Ishikawa (cell line): ENCODE results near the gene GALNT2.

Experiments
- CEBPB ChIP-seq: IDR thresholded peaks from 2 replicates; pipeline ENCODE4 v1.6.1; 2012
- CREB1 ChIP-seq: IDR thresholded peaks from 2 replicates; pipeline ENCODE4 v1.6.1; 2012; ENCODE audit warnings: low read depth
- EGR1 ChIP-seq: IDR thresholded peaks from 2 replicates; pipeline ENCODE4 v1.6.1; 2012
- EP300 ChIP-seq: IDR thresholded peaks from 2 replicates; pipeline ENCODE4 v1.6.1; 2012; ENCODE audit warnings: borderline replicate concordance
- FOXM1 ChIP-seq: IDR thresholded peaks from 2 replicates; pipeline ENCODE4 v1.6.1; 2012; ENCODE audit warnings: low read depth, borderline replicate concordance
- NFIC ChIP-seq: IDR thresholded peaks from 2 replicates; pipeline ENCODE4 v1.6.1; 2012
- RAD21 ChIP-seq: IDR thresholded peaks from 2 replicates; pipeline ENCODE4 v1.6.1; 2012; ENCODE audit warnings: low read depth
- TAF1 ChIP-seq: IDR thresholded peaks from 2 replicates; pipeline ENCODE4 v1.6.1; 2012; ENCODE audit warnings: low read depth, mild to moderate bottlenecking
- TCF12 ChIP-seq: IDR thresholded peaks from 2 replicates; pipeline ENCODE4 v1.6.1; 2012; ENCODE audit warnings: low read depth
- TEAD4 ChIP-seq: IDR thresholded peaks from 2 replicates; pipeline ENCODE4 v1.6.1; 2012
- YY1 ChIP-seq: IDR thresholded peaks from 2 replicates; pipeline ENCODE4 v1.6.1; 2012; ENCODE audit warnings: low read depth
- ZBTB7A ChIP-seq: IDR thresholded peaks from 2 replicates; pipeline ENCODE4 v1.6.1; 2012; ENCODE audit warnings: low read depth
- TF ChIP-seq, protein P1 (sequence below): IDR thresholded peaks from 2 replicates; pipeline ENCODE4 v1.6.1; 2012
- TF ChIP-seq, protein P2 (sequence below): IDR thresholded peaks from 2 replicates; pipeline ENCODE4 v1.6.1; 2012; ENCODE audit warnings: low read depth, mild to moderate bottlenecking
- TF ChIP-seq, protein P3 (sequence below): IDR thresholded peaks from 2 replicates; pipeline ENCODE4 v1.6.1; 2012

GALNT2 gene

DNA sequence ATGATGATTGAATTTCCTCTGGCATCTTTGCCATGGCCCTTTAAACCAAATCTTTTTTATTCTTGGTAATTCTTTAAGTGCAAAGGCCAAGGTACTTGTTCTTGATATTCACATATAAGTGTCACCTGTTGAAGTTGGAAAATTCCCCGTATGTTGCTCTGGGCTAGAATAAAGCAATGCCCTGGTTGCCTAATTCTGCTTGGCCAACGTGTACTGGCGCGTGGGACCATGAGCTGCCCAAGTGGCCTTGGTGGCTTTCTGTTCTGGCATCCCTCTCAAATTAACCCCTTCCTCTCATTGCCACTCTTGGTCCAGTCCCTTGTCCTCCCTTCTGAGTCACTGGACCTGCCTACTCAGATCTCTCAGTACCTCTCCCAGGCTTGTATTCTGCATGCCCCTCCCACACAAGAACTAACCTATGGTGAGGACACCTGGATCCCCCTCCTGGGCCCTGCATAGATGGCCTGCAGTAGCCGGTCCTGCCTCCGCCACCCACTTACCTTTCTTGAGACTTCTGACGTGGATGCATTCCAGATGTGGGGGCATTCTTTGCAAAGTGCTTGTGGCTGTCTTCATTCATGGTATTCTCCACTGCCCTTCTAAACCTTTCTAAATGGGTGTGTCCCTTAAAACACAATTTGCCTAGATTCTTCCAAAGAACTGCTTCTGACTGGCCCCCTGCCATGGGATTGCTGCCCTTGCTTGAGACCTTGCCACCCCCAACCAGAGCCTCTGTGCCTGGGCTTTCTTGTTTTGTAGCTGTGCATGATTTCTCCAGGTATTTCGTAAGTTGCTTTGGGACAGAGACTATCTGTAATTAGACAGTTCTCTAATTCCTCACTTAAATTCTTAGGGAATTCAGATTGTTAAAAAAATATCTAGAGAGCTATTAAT, 152.4 kb downstream of the GALNT2 start:
- TF ChIP-seq CREB1 (no peak), TEAD4 (no peak), YY1 (no peak), NFIC (no peak), EP300 (no peak), EGR1 (no peak), RAD21 (no peak), FOXM1 (no peak), CEBPB (no peak), ZBTB7A (no peak), TCF12 (no peak), TAF1 (no peak)
- TF ChIP-seq, protein P1, sequence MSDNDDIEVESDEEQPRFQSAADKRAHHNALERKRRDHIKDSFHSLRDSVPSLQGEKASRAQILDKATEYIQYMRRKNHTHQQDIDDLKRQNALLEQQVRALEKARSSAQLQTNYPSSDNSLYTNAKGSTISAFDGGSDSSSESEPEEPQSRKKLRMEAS = no peak
- TF ChIP-seq, protein P2, sequence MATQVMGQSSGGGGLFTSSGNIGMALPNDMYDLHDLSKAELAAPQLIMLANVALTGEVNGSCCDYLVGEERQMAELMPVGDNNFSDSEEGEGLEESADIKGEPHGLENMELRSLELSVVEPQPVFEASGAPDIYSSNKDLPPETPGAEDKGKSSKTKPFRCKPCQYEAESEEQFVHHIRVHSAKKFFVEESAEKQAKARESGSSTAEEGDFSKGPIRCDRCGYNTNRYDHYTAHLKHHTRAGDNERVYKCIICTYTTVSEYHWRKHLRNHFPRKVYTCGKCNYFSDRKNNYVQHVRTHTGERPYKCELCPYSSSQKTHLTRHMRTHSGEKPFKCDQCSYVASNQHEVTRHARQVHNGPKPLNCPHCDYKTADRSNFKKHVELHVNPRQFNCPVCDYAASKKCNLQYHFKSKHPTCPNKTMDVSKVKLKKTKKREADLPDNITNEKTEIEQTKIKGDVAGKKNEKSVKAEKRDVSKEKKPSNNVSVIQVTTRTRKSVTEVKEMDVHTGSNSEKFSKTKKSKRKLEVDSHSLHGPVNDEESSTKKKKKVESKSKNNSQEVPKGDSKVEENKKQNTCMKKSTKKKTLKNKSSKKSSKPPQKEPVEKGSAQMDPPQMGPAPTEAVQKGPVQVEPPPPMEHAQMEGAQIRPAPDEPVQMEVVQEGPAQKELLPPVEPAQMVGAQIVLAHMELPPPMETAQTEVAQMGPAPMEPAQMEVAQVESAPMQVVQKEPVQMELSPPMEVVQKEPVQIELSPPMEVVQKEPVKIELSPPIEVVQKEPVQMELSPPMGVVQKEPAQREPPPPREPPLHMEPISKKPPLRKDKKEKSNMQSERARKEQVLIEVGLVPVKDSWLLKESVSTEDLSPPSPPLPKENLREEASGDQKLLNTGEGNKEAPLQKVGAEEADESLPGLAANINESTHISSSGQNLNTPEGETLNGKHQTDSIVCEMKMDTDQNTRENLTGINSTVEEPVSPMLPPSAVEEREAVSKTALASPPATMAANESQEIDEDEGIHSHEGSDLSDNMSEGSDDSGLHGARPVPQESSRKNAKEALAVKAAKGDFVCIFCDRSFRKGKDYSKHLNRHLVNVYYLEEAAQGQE = no peak
- TF ChIP-seq, protein P3, sequence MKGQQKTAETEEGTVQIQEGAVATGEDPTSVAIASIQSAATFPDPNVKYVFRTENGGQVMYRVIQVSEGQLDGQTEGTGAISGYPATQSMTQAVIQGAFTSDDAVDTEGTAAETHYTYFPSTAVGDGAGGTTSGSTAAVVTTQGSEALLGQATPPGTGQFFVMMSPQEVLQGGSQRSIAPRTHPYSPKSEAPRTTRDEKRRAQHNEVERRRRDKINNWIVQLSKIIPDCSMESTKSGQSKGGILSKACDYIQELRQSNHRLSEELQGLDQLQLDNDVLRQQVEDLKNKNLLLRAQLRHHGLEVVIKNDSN = no peak

DNA sequence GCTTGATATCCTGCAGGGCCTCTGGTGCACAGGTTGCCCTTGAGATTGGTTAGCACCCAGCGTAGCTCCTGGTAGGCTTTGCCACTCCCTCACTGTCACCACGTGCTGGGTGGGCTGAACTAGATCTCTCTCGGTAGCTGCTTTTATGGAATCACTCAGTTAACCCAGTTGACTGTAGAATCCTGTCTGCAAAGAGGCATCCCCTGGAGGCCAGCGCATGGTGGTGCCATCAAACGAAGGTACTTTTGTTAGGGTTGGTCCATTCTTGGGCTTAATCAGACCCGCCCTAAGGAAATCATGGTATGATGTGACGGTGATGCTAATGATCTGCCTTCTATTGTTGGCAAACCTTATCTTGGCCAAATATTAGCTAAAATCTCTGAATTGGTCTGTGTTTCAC, 153.4 kb downstream of the GALNT2 start:
- no peak for TF ChIP-seq NFIC
- TF ChIP-seq, protein P3 = no peak
- TF ChIP-seq FOXM1 = no peak
- TF ChIP-seq TEAD4 = no peak
- TF ChIP-seq EGR1 = no peak
- TF ChIP-seq YY1 = no peak
- TF ChIP-seq, protein P2 = no peak
- TF ChIP-seq CREB1 = no peak
- no peak for TF ChIP-seq ZBTB7A
- TF ChIP-seq CEBPB = no peak
- TF ChIP-seq EP300 = no peak
- TF ChIP-seq, protein P1 = no peak
- no peak for TF ChIP-seq TAF1
- no peak for TF ChIP-seq RAD21
- no peak for TF ChIP-seq TCF12

DNA sequence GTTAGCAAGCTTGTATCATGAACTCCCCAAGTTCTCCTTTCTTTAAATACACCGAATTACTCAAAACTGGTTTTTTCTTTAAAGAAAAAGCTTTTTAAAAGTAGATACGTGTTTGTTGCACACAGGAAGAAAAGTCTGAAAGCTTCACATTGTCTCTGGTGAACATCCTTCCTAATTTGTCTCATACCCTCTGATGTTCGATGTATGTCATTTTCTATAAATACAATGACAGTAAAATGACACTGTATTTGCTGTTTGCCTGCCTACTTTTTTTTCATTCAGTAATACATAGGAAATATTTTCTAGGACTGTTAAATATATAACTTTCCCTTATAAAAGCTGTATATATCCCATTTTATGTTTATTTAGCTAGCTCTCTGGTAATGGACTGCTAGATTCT, 153.9 kb downstream of the GALNT2 start:
- TF ChIP-seq TCF12 (no peak), FOXM1 (no peak)

DNA sequence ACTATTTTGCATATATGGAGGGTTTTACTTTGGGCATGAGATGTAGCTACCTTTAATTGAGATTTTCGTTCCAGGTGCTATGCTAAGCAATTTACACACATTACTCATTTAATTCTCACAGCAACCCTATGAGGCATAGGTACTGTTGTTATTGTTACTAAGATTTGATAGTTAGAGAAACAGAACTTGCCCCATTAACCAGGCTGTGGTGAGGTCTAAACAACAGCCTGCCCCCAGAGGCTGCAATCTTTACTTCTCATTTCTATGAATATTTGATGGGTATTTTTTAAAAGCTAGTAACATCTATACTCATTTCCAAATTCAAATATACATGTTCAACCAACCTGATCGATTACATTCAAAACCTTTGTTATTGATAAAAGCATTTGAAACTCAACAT, 155.6 kb downstream of the GALNT2 start:
- TF ChIP-seq CREB1 (no peak), EP300 (no peak), TEAD4 (no peak), ZBTB7A (no peak), TCF12 (no peak), FOXM1 (no peak), TAF1 (no peak), RAD21 (no peak), NFIC (no peak), YY1 (no peak), EGR1 (no peak), CEBPB (no peak)
- TF ChIP-seq, protein P3 = no peak
- TF ChIP-seq, protein P2 = no peak
- TF ChIP-seq, protein P1 = no peak
